ENCODE measurements around the gene POP7. TPM values are rescaled to one million over a fixed set of nuclear protein-coding genes. Genes with fewer than 3 reads are reported as not detected.

The POP7 gene
- total RNA-seq, 1 donor from 2014 or later: 52.6 TPM

Other genes starting within 250 kb of the POP7 start
- gene SPACDR, start 241.9 kb upstream of the POP7 start, total RNA-seq: not detected
- gene TSC22D4, start 226.9 kb upstream of the POP7 start, total RNA-seq: 7.3 TPM
- 55.0 TPM for gene NYAP1, start 222.2 kb upstream of the POP7 start, total RNA-seq
- gene AGFG2, start 166.9 kb upstream of the POP7 start, total RNA-seq: 2.0 TPM
- gene SAP25, start 132.2 kb upstream of the POP7 start, total RNA-seq: not detected
- 6.1 TPM for gene LRCH4, start 120.0 kb upstream of the POP7 start, total RNA-seq
- gene FBXO24, start 119.8 kb upstream of the POP7 start, total RNA-seq: 0.41 TPM
- 3.3 TPM for gene PCOLCE, start 103.8 kb upstream of the POP7 start, total RNA-seq
- gene MOSPD3, start 93.6 kb upstream of the POP7 start, total RNA-seq: 9.0 TPM
- gene TFR2, start 64.6 kb upstream of the POP7 start, total RNA-seq: 2.9 TPM
- 163 TPM for gene ACTL6B, start 49.7 kb upstream of the POP7 start, total RNA-seq
- gene GNB2, start 32.4 kb upstream of the POP7 start, total RNA-seq: 72.6 TPM
- gene GIGYF1, start 11.9 kb upstream of the POP7 start, total RNA-seq: 15.1 TPM
- not detected for gene EPO, start 14.3 kb downstream of the POP7 start, total RNA-seq
- not detected for gene ZAN, start 27.5 kb downstream of the POP7 start, total RNA-seq
- 7.7 TPM for gene EPHB4, start 121.4 kb downstream of the POP7 start, total RNA-seq
- gene SLC12A9, start 146.6 kb downstream of the POP7 start, total RNA-seq: 18.3 TPM
- 4.1 TPM for gene TRIP6, start 161.3 kb downstream of the POP7 start, total RNA-seq
- 23.2 TPM for gene SRRT, start 169.0 kb downstream of the POP7 start, total RNA-seq
- gene UFSP1, start 183.6 kb downstream of the POP7 start, total RNA-seq: 3.7 TPM
- 11.0 TPM for gene ACHE, start 189.8 kb downstream of the POP7 start, total RNA-seq
- gene MUC3A, start 243.4 kb downstream of the POP7 start, total RNA-seq: under 0.01 TPM

Data from frontal cortex (tissue), 1 donor.